K562 (cell line): ENCODE measurements around the gene OXLD1.

Experiments
- CTCF ChIP-seq, 3 experiments: IDR thresholded peaks in 2 of 3; conservative IDR thresholded peaks in 1 of 3; 2 replicates each; pipeline ENCODE4 v1.5.1; 2011 to 2012; ENCODE audit warnings: low read length in 3 of 3, mild to moderate bottlenecking in 3 of 3, control low read depth in 2 of 3, improper control_type of control experiment in 1 of 3, inconsistent platforms in 1 of 3, low read depth in 1 of 3, mixed read lengths in 1 of 3, moderate library complexity in 1 of 3; ENCODE audit not compliant: insufficient read depth in 2 of 3
- EGR1 ChIP-seq: fragments of 450-650 bp; conservative IDR thresholded peaks from 2 replicates; pipeline ENCODE4 v1.6.1; 2017; ENCODE audit warnings: mild to moderate bottlenecking
- EZH2 ChIP-seq: IDR thresholded peaks from 2 replicates; pipeline ENCODE4 v1.6.1; 2012; ENCODE audit warnings: low read depth, mild to moderate bottlenecking, inconsistent platforms, low read length, borderline replicate concordance
- FOXO4 ChIP-seq: fragments of 450-650 bp; formaldehyde crosslinking; IDR thresholded peaks from 2 replicates; pipeline ENCODE4 v1.4.0; 2020; ENCODE audit warnings: mild to moderate bottlenecking, moderate library complexity
- GTF2F1 ChIP-seq: IDR thresholded peaks from 2 replicates; pipeline ENCODE4 v1.6.1; 2011; ENCODE audit warnings: low read depth, low read length, improper control_type of control experiment
- JUNB ChIP-seq: fragments of 450-650 bp; formaldehyde crosslinking; conservative IDR thresholded peaks from 2 replicates; pipeline ENCODE4 v1.4.0; 2020; ENCODE audit warnings: mild to moderate bottlenecking
- RBM15 ChIP-seq: fragments of 200-400 bp; formaldehyde crosslinking; IDR thresholded peaks from 2 replicates; pipeline ENCODE4 v1.6.1; 2018; ENCODE audit warnings: mild to moderate bottlenecking, low read length, moderate library complexity; ENCODE audit not compliant: insufficient read depth
- SIRT6 ChIP-seq: IDR thresholded peaks from one replicate; pipeline ENCODE4 v1.6.1; 2012; ENCODE audit warnings: low read depth, mild to moderate bottlenecking, control low read depth, inconsistent platforms, low read length, moderate library complexity
- SREBF2 ChIP-seq: sonication (generic); formaldehyde crosslinking; IDR thresholded peaks from 2 replicates; pipeline ENCODE4 v1.4.0; 2020; ENCODE audit warnings: mild to moderate bottlenecking, missing genetic modification reagents
- TAF7 ChIP-seq: fragments of 450-650 bp; IDR thresholded peaks from 2 replicates; pipeline ENCODE4 v1.6.1; 2016; ENCODE audit warnings: missing genetic modification characterization, missing compliant biosample characterization
- ZBTB2 ChIP-seq: fragments of 450-650 bp; IDR thresholded peaks from 2 replicates; pipeline ENCODE4 v1.6.1; 2016; ENCODE audit warnings: antibody characterized with exemption

- TF ChIP-seq RBM15 (no peak), TAF7 (tag) (no peak), EZH2 (no peak), FOXO4 (CRISPR knock-in tag) (no peak), SREBF2 (CRISPR knock-in tag) (no peak), ZBTB2 (no peak), EGR1 (no peak), CTCF (IDR thresholded peaks at IDR 0.05 in 2 of 3, conservative IDR thresholded peaks at IDR 0.05 in 1 of 3; ENCODE audit: insufficient read depth in 2 of 3, low read depth in 1 of 3, low read length in 3 of 3) (no peak), SIRT6 (no peak), GTF2F1 (no peak), JUNB (no peak)
These were observed 24.4 kb downstream of the OXLD1 start for GRCh38 chr17:81641825-81642489.
